ENCODE data around the gene SLC7A14. TPM values are rescaled to one million over a fixed set of nuclear protein-coding genes. Genes with fewer than 3 reads are reported as not detected.

The SLC7A14 gene
- total and polyA plus RNA-seq, 2 of the 4 experiments (the other 2 are of a cell fraction) = 2.7 to 6.8 TPM

GRCh38 chr3:170633573-170633972 lies 47.7 kb upstream of the SLC7A14 start:
- H3K56ac ChIP-seq (ENCODE audit: extremely low read depth, insufficient read depth, low read length) = no peak overlapping the region
- no peak overlapping the region for H3K27ac ChIP-seq (ENCODE audit: insufficient read depth, low read length)
- no peaks in the 10 kb centered on the region for H3K9me3 ChIP-seq (ENCODE audit: control insufficient read depth, insufficient read depth, low read length)
- WGBS, 2 experiments (ENCODE audit: extremely low coverage in 2 of 2, insufficient read length in 1 of 2) = no CpG with 5 or more reads among the region's 4 CpGs
- no peak overlapping the region for H2BK120ac ChIP-seq (ENCODE audit: low read depth, low read length)
- no peaks in the 10 kb centered on the region for H4K20me1 ChIP-seq (ENCODE audit: insufficient read depth, low read length)
- H3K9ac ChIP-seq (ENCODE audit: low read depth, low read length) = no peak overlapping the region
- no peak overlapping the region for H3K4me3 ChIP-seq (ENCODE audit: insufficient read depth, low read depth, low read length)
- DNase-seq (no peak), ATAC-seq (ENCODE audit: low read depth) (no peak)
- no peak overlapping the region for H4K5ac ChIP-seq (ENCODE audit: low read depth, low read length)
- H3K79me1 ChIP-seq (ENCODE audit: low read depth in 1 of 2, low read length in 2 of 2) = no peaks in the 10 kb centered on the region
- CTCF ChIA-PET = no interaction called here
- no peak overlapping the region for H2AFZ ChIP-seq (replicated peaks; ENCODE audit: low read length, poor library complexity)
- H3K36me3 ChIP-seq (ENCODE audit: control insufficient read depth, insufficient read depth, low read length) = no peaks in the 10 kb centered on the region
- no peaks in the 10 kb centered on the region for H3K4me1 ChIP-seq (ENCODE audit: control insufficient read depth, insufficient read depth, low read length)
- dilution Hi-C loops (cut with HindIII; ENCODE audit: low sequenced_read_pairs, unreplicated experiment) = no loop called here
- no peak overlapping the region for H2AK9ac ChIP-seq (replicated peaks; ENCODE audit: low read depth, low read length, poor library complexity)
- H3K9me1 ChIP-seq (ENCODE audit: insufficient read depth, low read length) = no peaks in the 10 kb centered on the region
- no peak overlapping the region for H2BK20ac ChIP-seq (ENCODE audit: low read depth, low read length)
- TF ChIP-seq CHD1 (IDR thresholded peaks at IDR 0.05; ENCODE audit: low read depth, low read length) = no peak
- no peak overlapping the region for H2BK15ac ChIP-seq (ENCODE audit: low read depth, low read length)
- BruUV-seq (replicated peaks) = no TSS peak
- no peak overlapping the region for H4K91ac ChIP-seq (ENCODE audit: insufficient read depth, low read depth, low read length)
- H3K23ac ChIP-seq (ENCODE audit: low read depth, low read length) = no peak overlapping the region
- H3K27me3 ChIP-seq (ENCODE audit: control insufficient read depth, insufficient read depth, low read length) = peaks cover 3% of the 10 kb centered on the region; the same call in 1 of the 2 replicates
- no peak overlapping the region for H2AK5ac ChIP-seq (ENCODE audit: low read depth, low read length)
- POLR2A ChIA-PET (ENCODE audit: unreplicated experiment) = no interaction called here
- H2BK5ac ChIP-seq (ENCODE audit: low read depth, low read length, poor library complexity, severe bottlenecking) = no peak overlapping the region
- intact Hi-C loops (cut with micrococcal nuclease) = no loop called here
- H4K8ac ChIP-seq (ENCODE audit: low read depth in 2 of 2, low read length in 2 of 2) = no peak overlapping the region
- no peak overlapping the region for H3K18ac ChIP-seq (ENCODE audit: low read depth, low read length)
- no peak overlapping the region for H3K4me2 ChIP-seq (ENCODE audit: low read depth, low read length)
- no peak overlapping the region for H3K14ac ChIP-seq (replicated peaks; ENCODE audit: low read depth, low read length)
- no peak overlapping the region for H3K4ac ChIP-seq (ENCODE audit: low read depth, low read length)
- in situ Hi-C loops (cut with MboI; ENCODE audit: low sequenced_read_pairs) = no loop called here

Data from IMR-90 (cell line).